ENCODE measurements around the gene MAPRE3.

The MAPRE3 gene

DNA sequence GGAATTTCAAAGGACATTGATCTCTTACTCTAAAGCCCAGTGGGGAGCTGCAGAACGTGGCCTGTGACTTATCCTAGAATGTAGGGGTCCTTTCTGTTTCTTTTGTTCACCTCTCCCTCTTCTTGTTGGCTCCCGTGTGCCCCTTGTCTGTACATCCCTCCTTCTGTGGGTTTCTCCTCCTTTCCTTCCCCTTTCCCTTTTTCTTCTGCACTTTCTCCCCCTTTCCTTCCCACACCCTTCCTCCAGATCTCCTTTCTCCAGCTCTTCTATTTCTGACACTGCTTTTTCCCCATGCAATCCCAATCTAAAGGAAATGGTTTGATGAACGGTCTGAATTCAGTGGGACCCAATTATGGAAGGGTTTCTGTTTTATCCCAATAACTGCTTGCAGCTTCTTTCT is 35.5 kb upstream of the MAPRE3 start:
- no peak overlapping the region for H3K27ac ChIP-seq (ENCODE audit: low read depth, low read length, severe bottlenecking)
- H3K4me3 ChIP-seq (ENCODE audit: extremely low read depth, insufficient read depth, low read length, poor library complexity, severe bottlenecking), result no peak overlapping the region
- WGBS, 2 experiments (ENCODE audit: insufficient coverage in 2 of 2), result 53 to 56% methylated on average over 2 of the region's 3 CpGs
- peaks cover 3% of the 10 kb centered on the region for H3K4me1 ChIP-seq (ENCODE audit: control insufficient read depth, insufficient read depth, low read length, poor library complexity, severe bottlenecking)
- H3K9me3 ChIP-seq (ENCODE audit: control insufficient read depth, low read length), result no peaks in the 10 kb centered on the region
- H3K36me3 ChIP-seq (ENCODE audit: control insufficient read depth, insufficient read depth, low read length), result no peaks in the 10 kb centered on the region

DNA sequence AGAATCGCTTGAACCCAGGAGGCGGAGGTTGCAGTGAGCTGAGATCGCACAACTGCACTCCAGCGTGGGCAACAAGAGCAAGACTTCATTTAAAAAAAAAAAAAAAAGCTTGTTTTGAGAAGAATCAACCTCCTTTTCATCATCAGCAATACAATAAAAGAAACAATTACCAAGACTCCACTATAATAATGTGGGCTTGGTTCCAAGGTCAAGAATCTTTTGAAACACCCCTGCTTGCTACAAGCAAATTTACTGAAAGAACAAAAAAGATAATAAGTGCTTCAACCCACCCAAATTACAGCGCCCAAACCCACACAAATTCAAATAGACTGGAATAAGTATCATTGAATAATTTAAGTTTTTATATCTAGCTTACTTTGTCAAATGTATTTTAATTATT is 33.6 kb upstream of the MAPRE3 start:
- Histone ChIP-seq H3K9me3 (ENCODE audit: control insufficient read depth, low read length) (no peaks in the 10 kb centered on the region), H3K4me1 (ENCODE audit: control insufficient read depth, insufficient read depth, low read length, poor library complexity, severe bottlenecking) (peaks cover 3% of the 10 kb centered on the region), H3K36me3 (ENCODE audit: control insufficient read depth, insufficient read depth, low read length) (no peaks in the 10 kb centered on the region), H3K4me3 (ENCODE audit: extremely low read depth, insufficient read depth, low read length, poor library complexity, severe bottlenecking) (no peak overlapping the region), H3K27ac (ENCODE audit: low read depth, low read length, severe bottlenecking) (no peak overlapping the region)
- 71% methylated on average over 2 of the region's 5 CpGs; no CpG with 5 or more reads in 1 of the 2 experiments for WGBS, 2 experiments (ENCODE audit: insufficient coverage in 2 of 2)

DNA sequence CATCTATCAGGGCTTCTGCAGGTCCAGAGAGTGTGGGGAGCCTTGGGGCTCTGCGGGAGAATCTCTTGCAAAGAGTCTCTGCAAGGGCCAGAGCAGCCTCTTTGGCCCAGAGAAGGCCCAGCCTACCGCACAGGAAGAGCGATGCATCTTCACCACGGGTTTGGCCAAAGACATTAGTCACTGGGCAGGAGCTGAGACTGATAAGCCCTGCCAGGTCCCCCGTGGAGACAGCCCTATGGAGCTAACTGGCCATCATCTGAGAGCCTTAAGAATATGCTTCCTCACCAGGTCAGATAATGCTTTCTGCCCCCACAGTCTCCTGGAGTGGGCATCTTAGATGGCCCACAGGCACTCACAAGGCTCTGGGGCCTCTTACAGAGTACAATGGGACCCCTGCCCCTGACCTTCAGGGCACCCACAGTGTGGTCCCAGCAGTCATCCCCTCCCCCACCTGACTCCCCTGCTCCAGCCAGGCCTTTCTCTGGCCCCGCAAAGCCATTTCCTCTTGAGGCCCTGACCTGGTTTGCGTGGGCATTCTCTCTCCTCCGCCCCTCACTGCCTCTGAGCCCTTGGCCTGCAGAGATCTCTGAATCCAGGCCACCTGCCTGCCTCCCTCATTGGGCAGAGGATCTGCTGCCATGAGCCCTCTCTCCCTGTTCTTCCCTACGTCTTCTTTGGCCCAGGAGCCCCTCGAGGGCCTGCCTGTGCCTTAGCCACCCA is 31.9 kb upstream of the MAPRE3 start:
- no peak overlapping the region for H3K27ac ChIP-seq (ENCODE audit: low read depth, low read length, severe bottlenecking)
- WGBS, 2 experiments (ENCODE audit: insufficient coverage in 2 of 2), result 82 to 91% methylated on average over 8 to 10 of the region's 10 CpGs
- H3K4me3 ChIP-seq (ENCODE audit: extremely low read depth, insufficient read depth, low read length, poor library complexity, severe bottlenecking), result no peak overlapping the region
- peaks cover 3% of the 10 kb centered on the region for H3K4me1 ChIP-seq (ENCODE audit: control insufficient read depth, insufficient read depth, low read length, poor library complexity, severe bottlenecking)
- no peaks in the 10 kb centered on the region for H3K36me3 ChIP-seq (ENCODE audit: control insufficient read depth, insufficient read depth, low read length)
- no peaks in the 10 kb centered on the region for H3K9me3 ChIP-seq (ENCODE audit: control insufficient read depth, low read length)

DNA sequence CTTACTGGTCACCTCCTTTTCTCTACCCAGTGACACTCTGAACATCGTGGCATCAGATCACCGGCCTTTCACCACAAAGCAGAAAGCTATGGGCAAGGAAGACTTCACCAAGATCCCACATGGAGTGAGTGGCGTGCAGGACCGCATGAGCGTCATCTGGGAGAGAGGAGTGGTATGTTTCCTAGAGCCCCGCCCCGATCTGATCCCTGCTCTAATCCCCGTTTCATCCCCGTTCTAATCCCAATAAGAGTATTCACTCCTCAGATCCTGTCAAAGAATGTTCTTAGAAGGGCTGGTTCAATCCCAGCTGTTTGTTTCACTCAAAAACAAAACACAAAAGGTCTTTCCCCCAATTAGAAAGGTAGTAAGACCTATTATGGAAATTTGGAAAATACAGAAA is 30.4 kb upstream of the MAPRE3 start:
- H3K4me3 ChIP-seq (ENCODE audit: extremely low read depth, insufficient read depth, low read length, poor library complexity, severe bottlenecking), result no peak overlapping the region
- H3K27ac ChIP-seq (ENCODE audit: low read depth, low read length, severe bottlenecking), result no peak overlapping the region
- no peaks in the 10 kb centered on the region for H3K9me3 ChIP-seq (ENCODE audit: control insufficient read depth, low read length)
- WGBS, 2 experiments (ENCODE audit: insufficient coverage in 2 of 2), result 98 to 100% methylated on average over 2 to 6 of the region's 9 CpGs
- no peaks in the 10 kb centered on the region for H3K36me3 ChIP-seq (ENCODE audit: control insufficient read depth, insufficient read depth, low read length)
- peaks cover 3% of the 10 kb centered on the region for H3K4me1 ChIP-seq (ENCODE audit: control insufficient read depth, insufficient read depth, low read length, poor library complexity, severe bottlenecking)

DNA sequence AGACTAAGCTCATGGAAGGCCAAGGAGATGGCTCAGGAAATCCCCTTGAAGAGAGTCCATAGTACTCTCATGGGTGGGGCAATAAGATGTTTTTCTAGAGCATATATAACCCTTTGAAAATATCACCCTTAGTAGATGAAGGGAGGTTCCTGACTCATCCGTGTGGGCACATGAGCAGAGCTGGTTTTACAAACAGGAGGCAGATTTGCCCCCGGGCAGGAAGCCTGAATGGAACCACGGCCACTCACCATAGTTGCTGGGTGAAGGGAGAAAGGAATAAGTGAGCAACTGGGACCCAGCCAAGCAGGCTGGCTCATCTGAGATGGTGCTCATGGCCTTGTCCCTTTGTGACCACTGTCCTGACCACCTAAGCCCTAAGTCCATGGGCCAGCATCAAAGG is 29.0 kb upstream of the MAPRE3 start:
- Histone ChIP-seq H3K4me1 (ENCODE audit: control insufficient read depth, insufficient read depth, low read length, poor library complexity, severe bottlenecking) (peaks cover 8% of the 10 kb centered on the region), H3K36me3 (ENCODE audit: control insufficient read depth, insufficient read depth, low read length) (no peaks in the 10 kb centered on the region), H3K27ac (ENCODE audit: low read depth, low read length, severe bottlenecking) (no peak overlapping the region), H3K9me3 (ENCODE audit: control insufficient read depth, low read length) (no peaks in the 10 kb centered on the region), H3K4me3 (ENCODE audit: extremely low read depth, insufficient read depth, low read length, poor library complexity, severe bottlenecking) (no peak overlapping the region)
- 87 to 89% methylated on average over 3 of the region's 3 CpGs for WGBS, 2 experiments (ENCODE audit: insufficient coverage in 2 of 2)

DNA sequence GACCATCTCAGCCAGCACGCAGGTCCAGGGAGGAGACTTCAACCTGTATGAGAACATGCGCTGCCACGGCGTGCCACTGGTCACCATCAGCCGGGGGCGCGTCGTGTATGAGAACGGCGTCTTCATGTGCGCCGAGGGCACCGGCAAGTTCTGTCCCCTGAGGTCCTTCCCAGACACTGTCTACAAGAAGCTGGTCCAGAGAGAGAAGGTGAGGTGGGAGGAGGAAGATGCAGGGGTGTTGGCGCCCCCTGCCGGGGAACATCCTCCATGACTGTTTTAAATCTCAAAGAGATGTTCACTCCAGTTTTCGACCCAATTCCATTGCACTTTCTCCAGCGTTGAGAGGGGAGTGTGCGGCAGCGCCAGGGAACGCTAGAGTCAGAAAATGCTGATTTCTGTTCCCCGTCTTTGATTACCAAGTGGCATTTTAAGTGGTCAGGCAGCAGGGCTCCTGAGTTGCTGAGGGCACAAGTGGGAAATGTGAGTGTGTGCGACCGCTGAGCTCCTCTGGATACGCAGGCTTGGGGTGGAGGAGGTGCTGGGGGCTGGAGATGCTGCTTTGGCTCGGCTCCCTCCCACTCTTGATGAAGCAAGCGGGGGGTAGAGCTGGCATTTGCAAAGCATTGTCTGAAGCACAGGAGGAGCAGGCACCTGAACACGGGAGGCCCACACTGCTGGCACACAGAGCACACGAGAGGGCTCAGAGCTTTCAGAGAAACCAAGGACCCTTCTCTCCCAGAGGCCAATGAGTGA is 27.7 kb upstream of the MAPRE3 start:
- WGBS, 2 experiments (ENCODE audit: insufficient coverage in 2 of 2), result 26 to 29% methylated on average over 18 to 24 of the region's 28 CpGs
- Histone ChIP-seq H3K36me3 (ENCODE audit: control insufficient read depth, insufficient read depth, low read length) (no peaks in the 10 kb centered on the region), H3K4me3 (ENCODE audit: extremely low read depth, insufficient read depth, low read length, poor library complexity, severe bottlenecking) (no peak overlapping the region), H3K27ac (ENCODE audit: low read depth, low read length, severe bottlenecking) (no peak overlapping the region), H3K4me1 (ENCODE audit: control insufficient read depth, insufficient read depth, low read length, poor library complexity, severe bottlenecking) (peaks cover 16% of the 10 kb centered on the region), H3K9me3 (ENCODE audit: control insufficient read depth, low read length) (no peaks in the 10 kb centered on the region)

DNA sequence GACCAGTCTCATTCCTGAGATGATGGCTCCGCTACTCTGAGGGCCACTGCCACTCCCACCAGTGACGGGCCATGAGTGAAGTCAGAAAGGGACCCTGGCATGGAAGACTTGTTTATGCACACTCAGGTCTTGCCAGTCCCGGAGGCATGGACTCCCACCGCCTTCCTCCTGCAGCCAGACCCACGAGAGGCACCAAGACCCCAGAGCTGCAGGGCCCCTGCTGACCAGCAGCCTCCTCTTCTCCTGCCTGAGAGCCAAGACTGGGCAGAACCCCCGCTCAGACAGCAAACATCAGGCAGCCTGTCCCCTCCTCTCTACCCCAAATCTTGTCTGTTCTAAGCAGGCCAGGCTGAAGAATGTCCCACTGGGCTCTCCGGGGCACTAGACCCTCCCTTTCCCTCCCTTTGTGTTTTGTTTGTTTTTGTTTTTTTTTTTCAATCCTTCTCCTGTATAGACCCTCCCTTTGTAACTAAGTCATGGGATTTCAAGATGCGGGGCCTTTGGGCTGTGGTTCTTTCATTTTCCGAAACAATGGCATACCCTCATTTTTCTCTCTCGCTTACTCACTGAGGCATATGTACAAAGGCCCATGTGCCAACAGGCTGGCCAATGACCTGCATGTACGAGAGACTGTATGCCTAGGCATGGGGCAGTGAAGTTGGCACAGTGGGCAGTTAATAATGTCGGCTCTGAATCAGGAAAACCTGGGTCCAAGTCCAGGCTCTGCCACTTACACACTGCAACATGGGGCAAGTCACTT is 24.3 kb upstream of the MAPRE3 start:
- Histone ChIP-seq H3K4me3 (ENCODE audit: extremely low read depth, insufficient read depth, low read length, poor library complexity, severe bottlenecking) (no peak overlapping the region), H3K27ac (ENCODE audit: low read depth, low read length, severe bottlenecking) (no peak overlapping the region), H3K4me1 (ENCODE audit: control insufficient read depth, insufficient read depth, low read length, poor library complexity, severe bottlenecking) (peaks cover 13% of the 10 kb centered on the region), H3K36me3 (ENCODE audit: control insufficient read depth, insufficient read depth, low read length) (no peaks in the 10 kb centered on the region), H3K9me3 (ENCODE audit: control insufficient read depth, low read length) (no peaks in the 10 kb centered on the region)
- 80 to 89% methylated on average over 9 to 10 of the region's 12 CpGs for WGBS, 2 experiments (ENCODE audit: insufficient coverage in 2 of 2)

DNA sequence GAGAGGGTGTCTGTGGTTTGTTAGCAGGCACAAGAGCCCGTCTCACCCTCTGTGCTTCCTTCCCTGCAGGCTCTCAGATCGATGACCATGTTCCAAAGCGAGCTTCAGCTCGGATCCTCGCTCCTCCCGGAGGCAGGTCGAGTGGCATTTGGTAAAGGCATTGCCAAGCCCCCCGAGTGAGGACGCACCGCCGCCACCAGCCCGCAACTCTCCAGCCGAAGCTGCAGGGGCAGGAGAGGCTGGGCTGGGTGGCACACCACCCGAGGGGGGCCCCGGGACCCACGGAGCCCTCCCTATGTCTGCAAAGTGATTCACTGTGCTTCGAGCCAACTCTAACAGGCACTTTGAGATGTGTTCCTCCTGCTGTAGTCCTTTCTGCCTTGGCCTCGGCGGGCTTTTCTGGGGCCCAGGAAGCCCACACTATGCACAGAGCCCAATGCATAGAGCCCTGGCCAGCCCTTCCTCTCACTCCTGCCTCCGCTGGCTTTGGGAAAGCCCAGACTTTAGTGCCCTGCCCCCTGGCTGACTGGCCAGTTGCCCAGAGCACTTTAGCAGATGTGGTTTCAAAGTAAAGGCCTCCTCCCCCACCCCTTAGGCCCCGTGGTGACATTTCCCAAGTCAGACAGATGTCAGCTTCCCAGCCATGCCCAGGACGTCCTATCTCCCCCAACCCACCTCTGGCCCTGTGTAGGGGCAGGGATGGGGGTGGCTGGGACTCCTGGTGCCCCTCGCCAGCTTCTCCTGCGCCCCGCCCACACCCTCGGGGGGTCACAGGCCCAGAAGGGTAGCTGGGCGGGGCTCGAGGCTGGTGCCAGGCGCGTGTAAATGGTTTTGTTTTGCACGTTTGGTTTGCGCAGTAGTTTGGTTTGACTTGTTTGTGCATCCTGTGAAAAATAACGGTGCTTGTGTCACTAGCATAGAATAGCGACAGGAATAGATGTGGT is 23.3 kb upstream of the MAPRE3 start:
- no peaks in the 10 kb centered on the region for H3K9me3 ChIP-seq (ENCODE audit: control insufficient read depth, low read length)

DNA sequence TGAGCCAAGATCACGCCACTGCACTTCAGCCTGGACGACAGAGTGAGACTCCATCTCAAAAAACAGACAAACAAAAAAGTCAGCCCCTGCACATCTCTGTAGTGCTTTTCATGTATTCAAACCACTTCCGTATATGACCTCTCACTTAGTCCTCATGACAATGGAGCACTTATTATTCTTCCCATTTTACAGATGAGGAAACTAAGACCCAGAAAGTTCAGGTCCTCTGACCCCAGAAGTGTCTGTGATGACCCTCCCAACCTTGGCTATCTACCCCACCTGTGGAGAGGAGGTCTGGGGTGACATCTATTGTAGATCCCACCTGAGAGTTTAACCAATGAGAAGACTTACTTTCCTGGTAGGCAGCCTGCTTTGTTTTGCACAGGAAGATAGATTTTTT is 21.6 kb upstream of the MAPRE3 start:
- no peak overlapping the region for H3K27ac ChIP-seq (ENCODE audit: low read depth, low read length, severe bottlenecking)
- H3K9me3 ChIP-seq (ENCODE audit: control insufficient read depth, low read length), result no peaks in the 10 kb centered on the region
- H3K36me3 ChIP-seq (ENCODE audit: control insufficient read depth, insufficient read depth, low read length), result no peaks in the 10 kb centered on the region
- 83 to 97% methylated on average over 3 of the region's 3 CpGs for WGBS, 2 experiments (ENCODE audit: insufficient coverage in 2 of 2)
- H3K4me3 ChIP-seq (ENCODE audit: extremely low read depth, insufficient read depth, low read length, poor library complexity, severe bottlenecking), result no peak overlapping the region
- peaks cover 13% of the 10 kb centered on the region for H3K4me1 ChIP-seq (ENCODE audit: control insufficient read depth, insufficient read depth, low read length, poor library complexity, severe bottlenecking)

More for the DNA sequence above, 23.3 kb upstream of the MAPRE3 start:
- H3K27ac ChIP-seq (ENCODE audit: low read depth, low read length, severe bottlenecking), result no peak overlapping the region
- H3K4me3 ChIP-seq (ENCODE audit: extremely low read depth, insufficient read depth, low read length, poor library complexity, severe bottlenecking), result no peak overlapping the region
- WGBS, 2 experiments (ENCODE audit: insufficient coverage in 2 of 2), result 81 to 84% methylated on average over 28 to 31 of the region's 34 CpGs
- H3K36me3 ChIP-seq (ENCODE audit: control insufficient read depth, insufficient read depth, low read length), result no peaks in the 10 kb centered on the region
- peaks cover 13% of the 10 kb centered on the region for H3K4me1 ChIP-seq (ENCODE audit: control insufficient read depth, insufficient read depth, low read length, poor library complexity, severe bottlenecking)

DNA sequence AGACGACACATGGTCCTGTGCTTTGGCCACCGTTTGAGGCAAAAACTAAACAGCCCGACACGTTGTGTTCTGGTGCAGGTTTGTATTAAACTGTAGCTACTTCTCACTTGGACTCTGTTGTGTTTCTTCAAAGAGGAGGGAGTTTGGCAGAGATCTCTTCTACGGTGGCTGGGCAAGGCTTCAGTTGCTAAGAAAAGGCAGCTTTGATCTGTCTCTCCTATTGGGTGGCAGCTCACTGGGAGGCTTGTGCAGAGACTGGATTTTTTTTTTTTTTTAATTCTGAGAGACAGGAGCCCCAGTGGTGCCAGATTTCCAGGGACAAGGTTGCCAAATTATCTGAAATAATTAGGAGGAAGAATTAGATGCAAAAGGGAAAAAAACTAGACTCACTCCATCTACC is 20.2 kb upstream of the MAPRE3 start:
- no peaks in the 10 kb centered on the region for H3K9me3 ChIP-seq (ENCODE audit: control insufficient read depth, low read length)
- H3K36me3 ChIP-seq (ENCODE audit: control insufficient read depth, insufficient read depth, low read length), result no peaks in the 10 kb centered on the region
- 85 to 90% methylated on average over 4 to 5 of the region's 5 CpGs for WGBS, 2 experiments (ENCODE audit: insufficient coverage in 2 of 2)
- peaks cover 13% of the 10 kb centered on the region for H3K4me1 ChIP-seq (ENCODE audit: control insufficient read depth, insufficient read depth, low read length, poor library complexity, severe bottlenecking)
- H3K4me3 ChIP-seq (ENCODE audit: extremely low read depth, insufficient read depth, low read length, poor library complexity, severe bottlenecking), result no peak overlapping the region
- H3K27ac ChIP-seq (ENCODE audit: low read depth, low read length, severe bottlenecking), result no peak overlapping the region

Measured in mesodermal cell (in vitro differentiated cells).